ENCODE results near the gene TOX2. TPM values are rescaled to one million over a fixed set of nuclear protein-coding genes. Genes with fewer than 3 reads are reported as not detected.

TOX2 gene
- total RNA-seq, 1 donor from 2014 or later = 4.8 TPM

GRCh38 chr20:43987018-43987417 lies 72.4 kb downstream of the TOX2 start:
- Mint-ChIP-seq H3K36me3 (ENCODE audit: low read depth) (no peaks in the 10 kb centered on the region), H3K9me3 (peaks cover 2% of the 10 kb centered on the region), H3K4me3 (no peak overlapping the region), H3K27me3 (no peaks in the 10 kb centered on the region), H3K4me1 (no peaks in the 10 kb centered on the region), H3K27ac (no peak overlapping the region)
- TF ChIP-seq CTCF (IDR thresholded peaks at IDR 0.05) = no peak
- ATAC-seq (ENCODE audit: low read depth) (no peak), DNase-seq (no peak)
- POLR2A ChIA-PET = no interaction called here
- CTCF ChIA-PET = no interaction called here
- intact Hi-C loops (cut with micrococcal nuclease) = no loop called here

- TF ChIP-seq CTCF (IDR thresholded peaks at IDR 0.05) = no peak
- no peaks in the 10 kb centered on the region for H3K4me1 Mint-ChIP-seq
- CTCF ChIA-PET = no interaction called here
These were observed 72.9 kb downstream of the TOX2 start for GRCh38 chr20:43987531-43987930.

GRCh38 chr20:43988451-43988850 lies 73.8 kb downstream of the TOX2 start:
- Mint-ChIP-seq H3K4me3 (no peak overlapping the region), H3K4me1 (no peaks in the 10 kb centered on the region)

More at GRCh38 chr20:43987531-43987930, 72.9 kb downstream of the TOX2 start:
- ATAC-seq (ENCODE audit: low read depth) (no peak), DNase-seq (no peak)
- no peak overlapping the region for H3K27ac Mint-ChIP-seq
- peaks cover 2% of the 10 kb centered on the region for H3K9me3 Mint-ChIP-seq
- no peaks in the 10 kb centered on the region for H3K27me3 Mint-ChIP-seq
- intact Hi-C loops (cut with micrococcal nuclease) = no loop called here
- H3K36me3 Mint-ChIP-seq (ENCODE audit: low read depth) = no peaks in the 10 kb centered on the region
- POLR2A ChIA-PET = no interaction called here
- no peak overlapping the region for H3K4me3 Mint-ChIP-seq

GRCh38 chr20:43988867-43989266 lies 74.2 kb downstream of the TOX2 start:
- no peaks in the 10 kb centered on the region for H3K36me3 Mint-ChIP-seq (ENCODE audit: low read depth)
- ATAC-seq (ENCODE audit: low read depth) = no peak

More at GRCh38 chr20:43988451-43988850, 73.8 kb downstream of the TOX2 start:
- Mint-ChIP-seq H3K36me3 (ENCODE audit: low read depth) (no peaks in the 10 kb centered on the region), H3K27ac (no peak overlapping the region), H3K9me3 (peaks cover 2% of the 10 kb centered on the region), H3K27me3 (no peaks in the 10 kb centered on the region)
- DNase-seq = no peak
- ATAC-seq (ENCODE audit: low read depth) = no peak
- intact Hi-C loops (cut with micrococcal nuclease) = no loop called here
- ChIA-PET CTCF (no interaction called here), POLR2A (no interaction called here)
- no peak for TF ChIP-seq CTCF (IDR thresholded peaks at IDR 0.05)

DNA sequence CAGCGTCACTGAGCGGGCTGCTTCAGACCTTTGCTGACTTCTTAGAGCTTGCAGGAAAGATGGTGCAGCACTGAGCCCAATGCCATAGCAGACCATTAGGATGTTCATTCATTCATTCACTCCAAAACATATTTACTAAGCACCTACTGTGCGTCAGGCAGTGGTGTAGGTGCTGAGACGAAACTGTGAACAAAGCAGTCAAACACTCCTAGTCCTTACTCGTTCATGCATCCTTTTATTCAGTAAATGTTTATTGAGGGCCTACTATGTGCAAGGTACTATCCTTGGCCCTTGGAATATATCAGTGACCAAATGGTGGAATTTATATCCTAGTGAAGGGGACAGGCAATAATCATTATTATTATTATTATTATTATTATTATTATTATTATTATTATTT lies 76.6 kb downstream of the TOX2 start:
- ATAC-seq (ENCODE audit: low read depth) (no peak), DNase-seq (no peak)
- no peak overlapping the region for H3K27ac Mint-ChIP-seq
- CTCF ChIA-PET = no interaction called here
- intact Hi-C loops (cut with micrococcal nuclease) = no loop called here
- no peaks in the 10 kb centered on the region for H3K27me3 Mint-ChIP-seq
- H3K4me1 Mint-ChIP-seq = no peaks in the 10 kb centered on the region
- POLR2A ChIA-PET = no interaction called here
- H3K4me3 Mint-ChIP-seq = no peak overlapping the region
- H3K9me3 Mint-ChIP-seq = peaks cover 2% of the 10 kb centered on the region
- no peak for TF ChIP-seq CTCF (IDR thresholded peaks at IDR 0.05)
- no peaks in the 10 kb centered on the region for H3K36me3 Mint-ChIP-seq (ENCODE audit: low read depth)

More at GRCh38 chr20:43988867-43989266, 74.2 kb downstream of the TOX2 start:
- Mint-ChIP-seq H3K4me3 (no peak overlapping the region), H3K9me3 (peaks cover 2% of the 10 kb centered on the region), H3K27ac (no peak overlapping the region), H3K4me1 (no peaks in the 10 kb centered on the region), H3K27me3 (no peaks in the 10 kb centered on the region)
- POLR2A ChIA-PET = no interaction called here
- no peak for TF ChIP-seq CTCF (IDR thresholded peaks at IDR 0.05)
- DNase-seq = no peak
- CTCF ChIA-PET = no interaction called here
- intact Hi-C loops (cut with micrococcal nuclease) = no loop called here
